ENCODE results near the gene NAA80. TPM values are rescaled to one million over a fixed set of nuclear protein-coding genes. Genes with fewer than 3 reads are reported as not detected.

NAA80 gene
- total and polyA plus RNA-seq, 2 of the 13 experiments (the other 11 are each of a cell fraction or from before 2014, with no cell fraction given): 3.4 to 8.7 TPM

- no peak for TF ChIP-seq NR2F1 (CRISPR knock-in tag; IDR thresholded peaks at IDR 0.05)
- peak; percentile 74 for TF ChIP-seq YY1 (IDR thresholded peaks at IDR 0.05; ENCODE audit: insufficient read depth, insufficient replicate concordance, low read depth, low read length)
- TF ChIP-seq TCF7L2 (IDR thresholded peaks at IDR 0.05; ENCODE audit: low read depth, low read length): no peak
- no peak for TF ChIP-seq ZBTB40 (IDR thresholded peaks at IDR 0.05)
- TF ChIP-seq ZBTB40 (CRISPR knock-in tag; IDR thresholded peaks at IDR 0.05): 0 out of 2 replicates have a peak, but pooled peaks have one; percentile 45
- no peak for TF ChIP-seq ZNF234 (CRISPR knock-in tag; conservative IDR thresholded peaks at IDR 0.05)
- TF ChIP-seq SNAI1 (CRISPR knock-in tag; IDR thresholded peaks at IDR 0.05; ENCODE audit: borderline replicate concordance): no peak
- TF ChIP-seq ZNF496 (CRISPR knock-in tag; IDR thresholded peaks at IDR 0.05; ENCODE audit: insufficient replicate concordance): no peak
- peak; percentile 61; the same call in 1 of the 2 replicates for TF ChIP-seq TBX2 (CRISPR knock-in tag; IDR thresholded peaks at IDR 0.05; ENCODE audit: borderline replicate concordance)
- TF ChIP-seq, protein P1, sequence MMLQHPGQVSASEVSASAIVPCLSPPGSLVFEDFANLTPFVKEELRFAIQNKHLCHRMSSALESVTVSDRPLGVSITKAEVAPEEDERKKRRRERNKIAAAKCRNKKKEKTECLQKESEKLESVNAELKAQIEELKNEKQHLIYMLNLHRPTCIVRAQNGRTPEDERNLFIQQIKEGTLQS (CRISPR knock-in tag; IDR thresholded peaks at IDR 0.05): peak; percentile 56; the same call in 1 of the 2 replicates
- TF ChIP-seq FOXK2 (IDR thresholded peaks at IDR 0.05): no peak
- TF ChIP-seq, protein P2, sequence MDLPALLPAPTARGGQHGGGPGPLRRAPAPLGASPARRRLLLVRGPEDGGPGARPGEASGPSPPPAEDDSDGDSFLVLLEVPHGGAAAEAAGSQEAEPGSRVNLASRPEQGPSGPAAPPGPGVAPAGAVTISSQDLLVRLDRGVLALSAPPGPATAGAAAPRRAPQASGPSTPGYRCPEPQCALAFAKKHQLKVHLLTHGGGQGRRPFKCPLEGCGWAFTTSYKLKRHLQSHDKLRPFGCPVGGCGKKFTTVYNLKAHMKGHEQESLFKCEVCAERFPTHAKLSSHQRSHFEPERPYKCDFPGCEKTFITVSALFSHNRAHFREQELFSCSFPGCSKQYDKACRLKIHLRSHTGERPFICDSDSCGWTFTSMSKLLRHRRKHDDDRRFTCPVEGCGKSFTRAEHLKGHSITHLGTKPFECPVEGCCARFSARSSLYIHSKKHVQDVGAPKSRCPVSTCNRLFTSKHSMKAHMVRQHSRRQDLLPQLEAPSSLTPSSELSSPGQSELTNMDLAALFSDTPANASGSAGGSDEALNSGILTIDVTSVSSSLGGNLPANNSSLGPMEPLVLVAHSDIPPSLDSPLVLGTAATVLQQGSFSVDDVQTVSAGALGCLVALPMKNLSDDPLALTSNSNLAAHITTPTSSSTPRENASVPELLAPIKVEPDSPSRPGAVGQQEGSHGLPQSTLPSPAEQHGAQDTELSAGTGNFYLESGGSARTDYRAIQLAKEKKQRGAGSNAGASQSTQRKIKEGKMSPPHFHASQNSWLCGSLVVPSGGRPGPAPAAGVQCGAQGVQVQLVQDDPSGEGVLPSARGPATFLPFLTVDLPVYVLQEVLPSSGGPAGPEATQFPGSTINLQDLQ (CRISPR knock-in tag; IDR thresholded peaks at IDR 0.05): no peak
- TF ChIP-seq, protein P3, sequence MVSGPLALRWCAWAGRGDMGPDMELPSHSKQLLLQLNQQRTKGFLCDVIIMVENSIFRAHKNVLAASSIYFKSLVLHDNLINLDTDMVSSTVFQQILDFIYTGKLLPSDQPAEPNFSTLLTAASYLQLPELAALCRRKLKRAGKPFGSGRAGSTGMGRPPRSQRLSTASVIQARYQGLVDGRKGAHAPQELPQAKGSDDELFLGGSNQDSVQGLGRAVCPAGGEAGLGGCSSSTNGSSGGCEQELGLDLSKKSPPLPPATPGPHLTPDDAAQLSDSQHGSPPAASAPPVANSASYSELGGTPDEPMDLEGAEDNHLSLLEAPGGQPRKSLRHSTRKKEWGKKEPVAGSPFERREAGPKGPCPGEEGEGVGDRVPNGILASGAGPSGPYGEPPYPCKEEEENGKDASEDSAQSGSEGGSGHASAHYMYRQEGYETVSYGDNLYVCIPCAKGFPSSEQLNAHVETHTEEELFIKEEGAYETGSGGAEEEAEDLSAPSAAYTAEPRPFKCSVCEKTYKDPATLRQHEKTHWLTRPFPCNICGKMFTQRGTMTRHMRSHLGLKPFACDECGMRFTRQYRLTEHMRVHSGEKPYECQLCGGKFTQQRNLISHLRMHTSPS (CRISPR knock-in tag; IDR thresholded peaks at IDR 0.05; ENCODE audit: low read depth): 0 out of 2 replicates have a peak, but pooled peaks have one; percentile 44
- no peak for TF ChIP-seq KLF15 (CRISPR knock-in tag; IDR thresholded peaks at IDR 0.05; ENCODE audit: borderline replicate concordance)
Observed at GRCh38 chr3:50272911-50273688, 26.1 kb downstream of the NAA80 start (continued).
